ENCODE data around the gene RNH1.

GRCh38 chr11:534396-535209, 27.6 kb upstream of the RNH1 start:
- no peak for TF ChIP-seq CTCF (IDR thresholded peaks at IDR 0.05)
- no peak for TF ChIP-seq E2F1 (CRISPR knock-in tag; IDR thresholded peaks at IDR 0.05)
- TF ChIP-seq IRF1 (CRISPR knock-in tag; IDR thresholded peaks at IDR 0.05), result no peak
